Stimulated activated CD4-positive, alpha-beta T cell treated with anti-CD3 and anti-CD28 coated beads, Interleukin-2, amount 100 ng/mL, for 4 hours (primary cell): Measurements from ENCODE around the gene GLIPR1L1.

ENCODE experiments used
- DNase-seq: peaks from one replicate; pipeline ENCODE4 v3.0.0-alpha.2; 2020; ENCODE audit warnings: low read depth

The GLIPR1L1 gene

DNA sequence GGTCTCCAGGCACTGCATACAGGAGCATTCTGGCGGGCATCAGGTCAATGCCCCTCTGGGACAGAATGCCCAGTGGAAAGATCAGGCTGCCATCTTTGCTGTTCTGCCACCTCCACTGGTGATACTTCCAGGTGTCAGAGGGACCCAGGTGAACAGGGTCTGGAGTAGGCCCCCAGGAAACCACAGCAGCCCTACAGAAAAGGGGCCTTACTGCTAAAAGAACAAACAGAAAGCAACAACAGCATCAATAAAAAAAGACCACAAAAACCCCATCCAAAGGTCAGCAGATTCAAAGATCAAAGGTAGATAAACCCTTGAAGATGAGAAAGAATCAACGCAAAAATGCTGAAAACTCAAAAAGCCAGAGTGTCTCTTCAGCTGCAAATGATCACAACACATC lies 15.9 kb downstream of the GLIPR1L1 start:
- DNase-seq = no peak

DNA sequence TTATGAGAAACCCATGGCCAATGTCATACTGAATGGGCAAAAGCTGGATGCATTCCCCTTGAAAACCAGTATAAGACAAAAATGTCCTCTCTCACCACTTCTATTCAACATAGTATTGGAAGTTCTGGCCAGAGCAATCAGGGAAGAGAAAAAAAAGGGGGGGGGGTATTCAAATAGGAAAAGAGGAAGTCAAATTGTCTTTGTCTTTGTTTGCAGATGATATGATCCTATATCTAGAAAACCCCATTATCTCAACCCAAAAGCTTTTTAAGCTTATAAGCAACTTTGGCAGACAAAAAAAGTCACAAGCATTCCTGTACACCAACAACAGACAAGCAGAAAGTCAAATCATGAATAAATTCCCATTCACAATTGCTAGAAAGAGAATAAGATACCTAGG lies 19.5 kb downstream of the GLIPR1L1 start:
- DNase-seq = no peak

DNA sequence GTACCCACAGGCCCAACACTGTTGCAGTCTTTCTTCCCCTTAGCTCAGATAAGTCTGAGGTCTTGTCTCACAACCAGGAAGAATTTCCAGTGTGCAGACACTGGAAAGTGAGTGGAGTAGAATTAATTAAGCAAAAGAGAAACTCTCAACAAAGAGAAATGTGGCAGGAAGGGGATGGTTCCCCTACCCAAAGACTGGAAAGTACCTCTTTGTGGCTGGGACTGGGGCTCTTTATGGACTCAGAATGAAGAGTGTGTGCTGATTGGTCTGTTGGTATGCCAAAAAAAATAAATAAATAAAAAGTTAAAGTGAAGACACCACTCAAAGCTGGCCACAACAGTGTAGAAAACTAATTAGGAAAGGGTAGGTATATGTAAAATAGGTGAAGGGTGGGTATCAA lies 26.4 kb downstream of the GLIPR1L1 start:
- DNase-seq = no peak

DNA sequence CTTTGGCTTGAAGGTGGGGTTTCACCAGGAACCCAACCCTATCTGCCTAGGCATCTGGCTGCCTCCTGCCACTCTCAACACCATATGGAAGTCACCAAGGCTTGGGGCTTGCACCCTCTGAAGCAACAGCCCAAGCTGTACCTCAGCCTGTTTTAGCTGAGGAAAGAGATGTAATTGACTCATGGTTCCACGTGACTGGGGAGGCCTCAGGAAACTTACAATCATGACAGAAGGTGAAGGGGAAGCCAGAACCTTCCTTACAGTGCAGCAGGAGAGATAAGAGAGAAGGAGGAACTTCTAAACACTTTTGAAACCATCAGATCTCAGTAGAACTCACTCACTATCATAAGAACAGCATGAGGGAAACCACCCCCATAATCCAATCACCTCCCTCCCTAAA lies 26.9 kb downstream of the GLIPR1L1 start:
- DNase-seq = no peak

DNA sequence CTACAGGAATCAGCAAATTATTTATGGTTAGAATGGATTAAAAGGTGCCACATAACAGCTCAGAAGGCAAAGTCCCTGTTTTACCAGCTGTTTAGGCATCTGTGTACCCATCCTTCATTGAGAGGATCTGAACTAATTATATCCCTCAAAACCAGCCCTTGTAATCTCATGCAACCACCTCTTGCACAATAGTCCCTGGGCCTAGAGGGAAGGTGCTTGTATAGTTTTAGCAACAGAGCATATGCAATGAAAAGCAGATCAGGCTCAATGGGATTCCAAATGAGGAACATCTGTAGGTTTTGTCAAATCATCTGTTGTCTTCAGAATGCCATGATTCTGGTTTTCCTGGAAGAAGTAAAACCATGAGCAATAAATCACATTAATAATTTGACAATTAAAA lies 30.4 kb downstream of the GLIPR1L1 start:
- DNase-seq = no peak

DNA sequence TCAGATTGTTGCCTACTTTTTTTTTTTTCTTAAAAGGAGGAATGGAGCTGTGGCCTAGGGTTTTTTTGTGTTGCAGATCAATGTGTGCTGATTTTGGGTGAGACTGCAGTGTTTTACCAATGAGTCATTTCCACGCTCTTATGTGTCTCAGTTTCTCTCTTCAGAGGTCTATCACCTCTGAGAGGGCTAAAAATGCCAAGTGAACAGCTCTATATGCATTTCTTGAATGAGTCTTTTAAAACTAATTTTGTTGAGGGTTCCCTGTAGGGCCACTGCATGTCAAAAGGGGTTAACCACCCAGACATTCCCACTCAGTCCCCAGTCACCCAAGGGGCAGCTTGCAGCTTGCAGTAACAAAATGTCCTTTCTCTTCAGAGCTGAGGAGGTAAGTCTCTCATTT lies 32.2 kb downstream of the GLIPR1L1 start:
- DNase-seq = no peak

DNA sequence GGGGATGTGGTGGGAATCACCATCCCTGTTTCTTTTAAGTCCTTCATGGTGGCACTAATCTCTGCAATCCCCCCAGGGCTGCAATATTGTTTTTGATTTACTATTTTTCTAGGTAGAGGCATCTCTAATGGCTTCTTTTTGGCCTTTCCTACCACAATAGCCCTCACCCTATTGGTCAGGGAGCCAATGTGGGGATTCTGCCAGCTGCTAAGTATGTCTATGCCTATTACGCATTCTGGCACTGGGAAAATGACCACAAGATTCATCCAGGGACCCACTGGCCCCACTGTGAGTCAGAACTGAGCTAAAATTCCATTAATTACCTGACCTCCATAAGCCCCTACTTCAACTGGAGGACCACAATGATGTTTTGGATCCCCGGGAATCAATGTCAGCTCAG lies 40.5 kb downstream of the GLIPR1L1 start:
- no peak for DNase-seq

DNA sequence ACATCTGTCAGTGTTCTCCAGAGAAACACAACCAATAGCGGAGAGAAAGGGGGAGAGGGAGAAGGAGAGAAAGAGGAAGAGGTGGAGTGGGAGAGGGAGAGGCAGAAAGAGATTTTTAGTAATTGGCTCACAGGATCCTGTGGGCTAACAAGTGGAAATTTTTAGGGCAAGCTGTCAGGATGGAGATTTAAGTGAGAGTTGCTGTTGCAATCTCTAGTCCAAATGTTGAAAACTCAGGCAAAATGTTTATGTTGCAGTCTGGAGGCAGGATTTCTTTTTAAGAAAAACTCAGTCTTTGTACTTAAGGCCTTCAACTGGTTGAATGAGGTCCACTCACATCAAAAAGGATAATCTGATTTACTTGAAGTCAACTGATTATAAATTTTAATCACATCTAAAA lies 43.9 kb downstream of the GLIPR1L1 start:
- DNase-seq = no peak

DNA sequence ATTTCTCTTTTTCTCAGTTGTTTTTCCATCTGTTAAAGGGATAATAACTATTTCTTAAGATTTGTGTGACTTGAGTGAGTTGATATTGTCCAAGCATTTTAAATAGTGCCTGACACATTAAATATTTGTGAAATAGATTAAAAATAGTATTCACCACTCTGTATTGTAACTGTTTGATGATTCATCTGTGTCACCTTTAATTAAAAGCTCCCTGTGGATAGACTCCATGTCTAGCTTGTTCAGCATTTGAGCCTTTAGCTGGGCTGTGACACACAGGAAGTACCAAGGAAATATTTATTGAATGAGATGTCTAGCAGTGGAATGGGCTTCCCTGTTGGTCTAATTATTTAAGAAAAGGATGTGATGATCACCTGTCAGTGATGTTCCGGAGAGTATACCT lies 54.6 kb downstream of the GLIPR1L1 start:
- DNase-seq = no peak

DNA sequence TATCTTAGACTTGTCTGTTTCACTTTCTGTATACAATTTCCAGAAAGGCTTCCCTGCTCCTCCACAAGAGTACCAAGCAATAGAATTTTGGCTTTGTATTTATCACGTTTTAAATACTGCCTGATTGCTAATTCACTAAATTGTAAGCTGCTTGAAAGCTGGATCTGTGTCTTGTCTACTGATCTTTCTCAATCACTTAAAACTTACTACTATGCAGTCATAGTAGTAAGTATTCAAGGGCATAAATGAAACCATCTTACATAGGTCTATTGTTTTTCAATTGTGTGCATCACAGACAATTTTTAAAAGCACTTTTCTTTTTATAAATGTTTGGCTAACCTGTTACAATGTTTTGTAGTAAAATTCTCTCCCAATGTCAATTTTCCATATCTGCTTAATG lies 55.2 kb downstream of the GLIPR1L1 start:
- DNase-seq = no peak

DNA sequence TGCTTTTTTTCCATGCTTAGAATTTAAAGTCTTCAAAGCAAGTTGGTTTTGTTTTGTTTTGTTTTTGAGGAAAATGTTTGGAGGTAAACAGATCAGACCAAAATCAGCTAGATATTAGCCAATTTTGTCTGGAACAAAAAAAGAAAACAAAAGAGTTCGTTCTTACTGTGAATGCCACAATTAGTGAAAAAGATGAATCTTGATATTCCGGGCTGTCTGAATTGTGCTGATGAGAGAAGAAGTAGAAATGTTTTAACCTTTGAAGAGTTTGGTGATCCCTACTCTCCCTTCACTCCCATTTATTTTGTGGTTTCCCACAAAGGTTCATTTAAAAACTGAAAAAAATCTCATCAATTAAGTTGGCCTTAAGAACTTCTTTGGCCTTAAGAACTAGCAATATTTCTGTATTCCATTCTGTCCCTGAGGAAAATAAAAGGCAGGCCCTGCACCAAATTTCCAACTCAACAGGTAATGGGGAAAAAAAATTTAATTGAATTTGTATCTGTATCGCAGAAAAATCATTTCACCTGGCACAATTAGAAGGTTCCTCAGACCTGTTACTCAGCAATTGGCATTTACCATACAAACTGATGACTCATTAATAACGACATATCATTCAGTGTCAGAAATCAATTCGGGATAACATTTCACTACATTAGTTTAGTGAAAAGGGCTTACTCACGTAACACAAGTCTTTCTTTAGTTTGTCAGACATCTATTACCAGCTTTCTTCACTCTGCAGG lies 55.9 kb downstream of the GLIPR1L1 start:
- no peak for DNase-seq

DNA sequence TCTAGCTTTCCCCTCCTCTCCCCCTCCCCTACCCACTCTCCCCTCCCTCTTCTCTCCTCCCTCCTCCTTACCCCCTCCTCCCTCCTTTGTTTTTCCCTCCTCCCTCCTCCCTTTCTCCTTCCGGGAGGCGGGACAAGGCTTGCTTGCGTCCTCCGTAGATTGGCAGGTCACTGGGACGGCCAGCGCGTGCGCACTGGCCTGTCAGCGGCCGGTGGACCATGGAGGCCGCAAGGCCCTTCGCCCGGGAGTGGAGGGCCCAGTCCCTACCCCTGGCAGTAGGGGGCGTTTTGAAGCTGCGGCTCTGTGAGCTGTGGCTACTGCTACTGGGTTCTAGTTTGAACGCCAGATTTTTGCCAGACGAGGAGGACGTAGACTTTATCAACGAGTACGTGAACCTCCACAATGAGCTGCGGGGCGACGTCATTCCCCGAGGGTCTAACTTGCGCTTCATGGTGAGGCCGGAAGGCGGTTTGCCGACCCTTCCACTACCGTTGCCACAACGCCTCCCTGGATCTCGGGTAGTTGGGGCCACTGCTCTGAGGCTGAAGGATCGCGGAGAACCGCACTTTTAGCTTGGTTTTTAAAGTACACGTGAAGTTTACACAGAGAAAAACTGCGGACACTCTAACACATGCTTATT lies 56.5 kb downstream of the GLIPR1L1 start, which contains the start of gene GLIPR1L2:
GLIPR1L2 (plus strand) TSS at position 191 of the 640 bp plus-strand sequence; CDS start at position 219, 28 bp downstream.
- DNase-seq = peak; percentile 83

DNA sequence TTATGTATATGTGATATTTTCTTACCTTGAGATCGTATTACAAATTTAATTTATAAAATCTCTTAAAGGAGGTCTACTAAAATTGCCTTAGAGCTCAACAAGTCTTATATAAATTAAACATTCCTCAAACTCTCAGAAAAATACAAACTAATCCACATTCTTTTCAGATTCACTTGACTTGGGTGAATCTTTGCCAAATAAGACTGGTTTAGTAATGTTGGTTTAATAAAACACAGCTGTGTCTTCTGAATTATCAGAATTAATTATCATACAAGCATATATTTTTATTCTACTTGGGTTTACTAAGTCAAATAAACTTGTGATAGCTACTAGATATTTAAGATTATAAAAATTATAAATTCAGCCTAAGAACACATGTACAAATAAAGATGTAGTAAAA lies 69.8 kb downstream of the GLIPR1L1 start:
- DNase-seq = no peak

DNA sequence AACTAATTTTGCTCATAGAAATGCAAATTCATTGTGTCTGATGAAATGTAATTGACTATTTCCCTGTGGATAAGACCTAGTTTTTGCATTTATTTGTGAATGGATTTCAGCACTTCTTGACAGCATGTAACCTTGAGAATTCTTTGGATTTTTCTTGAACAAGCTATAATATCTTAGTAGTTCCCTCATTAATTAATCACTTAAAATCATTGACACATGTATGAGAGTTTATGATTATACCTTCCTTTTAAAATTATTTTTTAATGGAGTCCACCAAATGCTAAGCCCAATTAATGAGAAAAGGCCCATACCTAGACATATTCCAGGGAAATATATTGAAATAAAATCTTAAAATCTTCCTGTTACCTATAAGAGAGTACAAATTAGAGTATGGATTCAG lies 73.2 kb downstream of the GLIPR1L1 start:
- DNase-seq = no peak

DNA sequence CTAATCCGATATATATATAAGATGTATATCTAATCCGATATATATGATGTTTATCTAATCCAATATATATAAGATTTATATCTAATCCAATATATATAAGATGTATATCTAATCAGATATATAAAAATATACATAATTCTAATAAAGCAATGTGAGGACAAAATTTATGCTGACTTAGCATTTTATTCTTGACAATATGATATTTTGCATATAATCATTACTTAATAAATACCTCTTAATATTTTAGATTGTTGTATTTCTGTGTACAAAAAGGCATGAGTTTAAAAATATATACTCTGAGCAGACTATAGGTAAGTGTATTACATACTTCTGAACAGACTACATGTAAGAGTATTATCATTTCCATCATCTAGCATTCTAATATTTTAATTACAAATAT lies 75.4 kb downstream of the GLIPR1L1 start:
- no peak for DNase-seq

DNA sequence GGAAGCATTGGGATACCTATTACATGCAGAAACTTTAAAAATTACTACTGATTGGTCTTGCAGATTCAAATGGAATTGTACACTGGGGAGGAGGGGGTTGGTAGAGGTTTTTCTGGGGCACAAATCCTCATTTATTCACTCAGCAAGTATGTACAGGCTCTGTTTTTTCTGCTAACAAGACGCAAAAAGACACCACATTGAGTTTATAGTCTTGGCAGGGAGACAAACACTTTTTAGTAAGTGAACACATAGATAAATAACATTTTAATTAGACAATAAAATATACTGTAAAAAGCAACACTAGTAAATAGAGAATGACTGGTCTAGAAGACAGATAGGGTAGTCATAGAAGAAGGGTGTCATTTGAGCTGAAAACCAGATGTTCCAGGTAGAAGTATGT lies 80.2 kb downstream of the GLIPR1L1 start:
- no peak for DNase-seq

DNA sequence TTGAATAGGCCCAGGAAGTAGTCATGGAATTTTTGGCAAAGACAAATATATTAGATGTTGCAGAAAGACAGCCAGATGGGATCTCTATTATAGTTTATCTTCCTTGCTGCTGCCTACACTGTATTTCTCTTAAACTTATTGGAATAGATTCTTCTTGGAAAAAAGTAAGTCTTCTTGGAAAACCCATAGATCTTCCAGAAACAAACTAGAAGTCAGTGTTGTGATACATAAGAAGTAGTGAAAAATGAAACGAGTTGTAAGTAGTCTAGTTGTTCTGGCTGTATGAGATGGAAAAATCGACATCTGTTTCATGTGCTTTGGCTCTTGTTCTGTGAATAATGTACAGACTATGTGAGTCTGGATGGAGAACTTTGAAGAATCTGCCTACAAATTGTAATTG lies 85.4 kb downstream of the GLIPR1L1 start:
- no peak for DNase-seq
